Amniotic stem cell (primary cell): ENCODE data around the gene GLUD1.
A peak's percentile ranks its signal among the peaks of the same experiment; 100 is the strongest.
"Not testable (repeated sequence)": the region's sequence is repeated elsewhere in the genome, so short reads cannot be mapped to it uniquely, and the experiment has no call there.

Source experiments
- DNase-seq: peaks from one replicate; lab custom pipeline; 2025; lab: John Stamatoyannopoulos, UW

GLUD1 gene

DNA sequence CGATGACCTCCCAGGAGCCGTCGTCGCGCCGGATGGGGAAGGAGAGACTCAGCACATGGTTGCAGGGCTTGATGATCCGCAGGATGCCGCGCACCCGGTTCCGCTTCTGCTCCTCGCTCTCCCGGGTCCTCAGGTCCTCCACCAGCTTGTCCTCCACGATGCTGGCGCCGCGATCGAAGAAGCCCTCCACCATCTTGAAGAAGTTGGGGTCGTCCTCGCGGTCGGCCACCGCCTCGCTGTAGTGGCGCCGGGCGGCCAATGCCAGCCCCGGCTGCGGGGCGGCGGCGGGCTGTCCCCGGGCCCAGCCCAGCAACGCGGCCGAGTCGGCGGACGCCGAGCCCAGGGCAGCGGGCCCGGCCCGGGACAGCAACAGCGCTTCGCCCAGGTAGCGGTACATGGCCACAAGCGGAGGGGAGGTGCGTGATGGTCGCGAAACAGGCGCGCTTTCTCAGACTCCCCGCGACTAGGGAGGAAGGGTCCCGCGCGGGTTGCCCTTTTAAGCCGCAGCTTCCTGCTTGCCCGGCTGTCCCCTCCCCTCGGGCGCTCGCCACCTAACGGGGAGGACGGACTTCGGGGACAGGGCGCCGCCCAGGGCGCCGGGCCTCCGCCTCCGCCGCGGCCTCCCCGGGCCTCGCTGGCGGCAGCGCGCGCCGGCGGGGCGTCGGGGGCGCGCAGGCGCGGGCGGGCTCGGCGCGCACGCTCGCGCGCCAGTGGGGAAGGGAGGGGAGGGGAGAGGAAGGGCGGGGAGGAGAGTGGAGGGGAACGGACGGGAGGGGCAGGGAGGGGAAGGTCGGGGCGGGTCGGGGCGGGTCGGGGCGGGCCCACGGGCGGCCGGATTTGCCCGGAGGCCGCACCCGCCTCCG, at the start of gene GLUD1, which contains the start of gene SHLD2:
TSS of gene GLUD1 (minus strand) at position 471 of the 863 bp plus-strand sequence. CDS start at position 397, 74 bp downstream.
TSS of gene SHLD2 (plus strand) at position 834 of the 863 bp plus-strand sequence. CDS start 56,149 bp downstream, outside the sequence.
- DNase-seq, result peak; percentile 83

GRCh38 chr10:87143109-87143418, 48.4 kb upstream of the GLUD1 start:
- DNase-seq, result not testable (repeated sequence)

DNA sequence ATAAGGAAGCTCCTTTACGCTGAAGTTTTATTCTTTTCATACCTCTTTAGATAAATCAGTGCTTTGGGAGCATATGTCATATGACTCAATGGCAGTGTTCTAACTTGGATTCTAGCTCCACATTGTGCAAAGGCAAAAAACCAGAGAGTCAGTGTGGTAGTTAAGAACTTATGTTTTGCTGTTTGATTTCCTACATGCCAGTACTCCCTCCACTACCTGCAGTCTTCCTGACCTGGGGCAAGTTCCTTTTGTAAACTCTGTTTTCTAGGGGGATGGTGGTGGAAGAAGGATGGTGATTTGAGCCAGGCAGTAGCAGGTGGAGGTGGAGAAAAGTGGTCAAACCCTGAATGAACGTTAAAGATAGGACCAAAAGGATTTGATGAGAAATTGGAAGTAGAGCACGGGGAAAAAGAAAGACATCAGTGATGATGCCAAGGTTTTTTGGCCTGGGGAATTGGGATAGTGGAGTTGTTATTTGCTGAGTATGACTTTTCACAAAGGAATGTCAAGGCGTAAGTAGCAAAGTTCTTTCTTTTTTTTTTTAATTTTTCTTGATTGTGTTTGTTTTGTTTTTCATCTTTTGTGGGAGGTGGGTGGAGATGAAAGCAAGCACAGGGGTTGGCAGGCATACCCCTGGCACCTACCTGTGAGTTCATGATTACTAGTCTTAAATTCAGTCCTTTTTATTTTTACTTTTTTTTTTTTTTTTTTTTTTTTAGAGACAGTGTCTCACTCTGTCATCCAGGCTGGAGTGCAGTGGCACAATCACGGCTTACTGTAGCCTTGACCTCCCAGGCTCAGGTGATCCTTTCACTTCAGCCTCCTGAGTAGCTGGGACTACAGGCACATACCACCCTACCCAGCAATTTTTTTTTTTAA, 47.8 kb upstream of the GLUD1 start:
- DNase-seq, result not testable (repeated sequence)

GRCh38 chr10:87137478-87137877, 42.8 kb upstream of the GLUD1 start:
- DNase-seq, result not testable (repeated sequence)

- DNase-seq, result not testable (repeated sequence)
Observed at GRCh38 chr10:87134440-87134839, 39.8 kb upstream of the GLUD1 start.

DNA sequence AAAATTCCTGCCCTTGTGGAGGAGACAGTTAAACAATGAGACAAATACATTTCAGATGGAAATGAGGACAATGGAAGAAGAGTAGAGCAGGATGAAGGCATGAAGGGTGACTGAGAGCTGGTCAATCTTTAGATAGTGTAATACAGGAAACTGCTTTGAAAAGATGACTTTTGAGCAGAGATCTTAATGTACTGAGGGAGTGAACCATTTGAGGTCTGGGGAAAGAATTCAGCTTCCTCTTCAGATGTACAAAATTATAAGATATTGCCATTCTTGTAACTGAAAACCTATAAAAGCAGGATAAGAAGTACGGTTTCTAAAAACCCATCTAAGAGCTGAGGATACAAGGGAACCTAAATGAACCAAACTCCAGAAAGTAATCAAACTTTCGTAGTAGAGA, 39.3 kb upstream of the GLUD1 start:
- not testable (repeated sequence) for DNase-seq

DNA sequence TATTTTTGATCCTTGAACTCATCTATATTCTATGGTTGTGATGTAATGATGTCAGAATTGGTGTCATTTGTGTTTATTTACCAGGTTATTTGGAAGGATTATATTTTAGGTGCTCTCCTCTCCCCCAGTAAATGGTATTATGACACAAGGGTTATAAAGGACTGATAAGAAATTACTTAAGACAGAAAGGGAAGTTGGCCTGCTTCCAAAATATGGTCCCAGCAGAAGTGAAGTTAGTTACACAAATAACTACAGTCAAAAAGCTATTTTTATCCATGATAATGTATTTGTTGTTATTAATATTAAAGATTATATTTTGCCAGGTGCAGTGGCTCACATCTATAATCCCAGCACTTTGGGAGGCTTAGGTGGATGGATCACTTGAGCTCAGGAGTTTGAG, 37.5 kb upstream of the GLUD1 start:
- not testable (repeated sequence) for DNase-seq

GRCh38 chr10:87127607-87128156, 33.0 kb upstream of the GLUD1 start:
- not testable (repeated sequence) for DNase-seq

DNA sequence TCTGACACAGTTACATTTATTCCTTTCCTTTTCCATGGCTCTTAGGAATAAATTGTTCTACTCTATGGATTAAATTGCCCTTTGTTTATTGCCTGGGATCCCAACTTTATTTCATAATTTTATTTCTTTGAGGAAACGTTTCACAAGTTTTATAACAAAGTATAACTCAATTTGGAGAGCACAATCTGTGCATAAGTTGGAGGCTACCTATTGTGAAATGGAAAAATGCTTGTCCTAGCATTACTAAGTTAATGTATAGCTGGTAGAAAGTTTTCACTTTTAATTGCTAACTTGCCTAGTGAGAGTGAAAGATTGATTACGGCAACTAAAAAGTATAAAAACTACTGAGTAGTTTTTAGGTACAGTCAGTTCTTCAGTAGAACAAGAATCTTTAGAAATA, 32.4 kb upstream of the GLUD1 start:
- DNase-seq, result not testable (repeated sequence)

DNA sequence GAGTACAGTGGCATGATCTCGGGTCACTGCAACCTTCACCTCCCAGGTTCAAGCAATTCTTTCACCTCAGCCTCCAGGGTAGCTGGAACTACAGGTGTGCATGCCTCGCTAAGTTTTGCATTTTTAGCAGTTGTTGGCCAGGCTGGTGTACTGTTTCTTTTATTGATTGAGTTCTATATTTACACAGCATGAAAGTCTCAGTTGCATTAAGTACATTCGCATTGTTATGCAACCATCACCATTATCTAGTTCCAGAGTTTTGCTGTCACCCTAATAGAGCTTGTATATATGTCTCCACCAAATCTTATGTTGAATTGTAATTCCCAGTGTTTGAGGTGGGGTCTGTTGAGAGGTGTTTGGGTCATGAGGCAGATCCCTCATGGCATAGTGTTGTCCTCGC, 28.7 kb upstream of the GLUD1 start:
- DNase-seq, result not testable (repeated sequence)

GRCh38 chr10:87119029-87119428, 24.4 kb upstream of the GLUD1 start:
- not testable (repeated sequence) for DNase-seq

GRCh38 chr10:87118122-87118521, 23.5 kb upstream of the GLUD1 start:
- not testable (repeated sequence) for DNase-seq

GRCh38 chr10:87105446-87106124, 10.9 kb upstream of the GLUD1 start:
- no peak for DNase-seq

- DNase-seq, result not testable (repeated sequence)
Observed at GRCh38 chr10:87104727-87105126, 10.1 kb upstream of the GLUD1 start.

GRCh38 chr10:87101996-87102395, 7.4 kb upstream of the GLUD1 start:
- DNase-seq, result no peak

GRCh38 chr10:87095236-87095945, 748 bp upstream of the GLUD1 start:
- peak; percentile 87 for DNase-seq

DNA sequence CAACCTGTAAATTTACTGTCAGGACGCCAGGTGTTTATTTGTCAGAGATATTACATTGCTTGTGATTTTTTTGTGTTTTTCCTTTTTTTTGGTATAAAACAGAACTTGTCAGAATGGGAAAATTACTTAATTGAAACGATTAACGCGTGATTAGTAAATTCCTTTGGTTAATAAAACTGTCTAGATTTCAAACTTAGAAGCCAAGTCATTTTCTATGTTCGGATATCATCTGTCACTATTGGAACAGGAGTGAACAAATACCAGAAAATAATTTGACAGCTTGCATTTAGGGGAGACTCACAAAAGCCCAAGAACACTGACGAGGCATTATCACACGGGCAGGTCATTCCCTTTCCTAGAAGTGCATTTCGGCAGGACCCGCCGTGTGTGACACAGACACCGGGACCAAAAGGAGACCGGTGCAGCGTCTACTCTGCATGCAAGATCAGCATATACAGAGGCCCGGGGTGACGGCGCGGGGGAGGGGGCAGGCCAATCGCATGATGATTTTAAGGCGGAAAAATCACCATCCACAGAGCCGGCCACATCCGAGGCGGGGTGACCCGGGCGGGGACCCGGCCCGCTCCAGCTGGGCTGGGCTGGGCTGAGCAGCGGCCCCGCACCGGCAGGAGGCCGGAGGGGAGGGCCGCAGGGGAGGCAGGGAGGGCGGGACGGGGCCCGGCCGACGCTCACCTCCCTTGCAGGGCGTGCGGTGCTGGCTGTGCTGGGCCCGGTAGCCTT, 841 bp downstream of the GLUD1 start:
- DNase-seq, result no peak

DNA sequence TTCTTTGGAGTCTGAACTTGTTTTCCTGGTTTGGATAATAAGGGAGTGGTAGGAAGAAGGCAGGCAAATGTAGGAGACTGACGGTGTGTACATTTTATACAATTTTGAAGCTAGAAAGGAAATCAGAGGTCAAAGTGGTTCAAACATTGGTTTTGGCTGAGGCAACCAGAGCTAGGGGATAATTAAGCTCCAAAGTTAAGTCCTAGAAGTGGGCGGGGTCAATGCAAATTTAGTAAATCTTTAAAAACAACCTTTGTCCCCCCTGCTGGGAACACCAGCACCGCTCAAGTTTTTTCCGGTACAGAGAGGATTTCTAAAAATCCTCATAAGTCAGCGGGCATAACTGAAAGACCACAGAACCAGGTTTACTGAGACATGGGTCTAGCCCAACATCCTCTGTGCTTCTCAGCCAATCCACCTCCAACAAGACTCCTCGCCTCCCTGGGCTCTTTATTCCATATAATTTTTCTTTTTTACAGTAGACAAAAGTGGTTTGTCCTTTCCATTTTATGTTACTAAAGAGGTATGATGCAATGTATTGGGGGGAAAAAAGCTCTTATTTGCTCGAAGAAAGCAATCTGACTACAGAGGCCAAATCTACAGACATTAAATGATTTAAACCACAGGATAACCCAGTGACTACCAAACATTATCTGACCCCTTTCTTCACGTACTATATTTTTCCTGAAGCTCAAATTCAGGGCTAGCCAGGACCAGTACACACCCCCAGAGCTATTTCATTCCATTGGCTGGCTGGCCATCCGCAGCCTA, 1.6 kb downstream of the GLUD1 start:
- no peak for DNase-seq

GRCh38 chr10:87092376-87092860, 2.2 kb downstream of the GLUD1 start:
- no peak for DNase-seq
